AG04449 (cell line): ENCODE results near the gene OXCT1.
"Not testable (repeated sequence)": the region's sequence is repeated elsewhere in the genome, so short reads cannot be mapped to it uniquely, and the experiment has no call there.

ENCODE experiments used
- CTCF ChIA-PET: fragments of 350-600 bp; formaldehyde crosslinking; extraction: SDS; loops from one replicate; lab custom pipeline; 2021; ENCODE audit warnings: antibody characterized with exemption; lab: Yijun Ruan, JAX
- POLR2A ChIA-PET: fragments of 400-600, 350-600 bp; formaldehyde crosslinking; extraction: SDS; loops from one replicate; lab custom pipeline; 2020; ENCODE audit warnings: antibody characterized with exemption, inconsistent platforms; lab: Yijun Ruan, JAX
- DNase-seq: peaks from one replicate; pipeline ENCODE4 v3.0.0-alpha.2; 2010; ENCODE audit warnings: low read depth, low spot score
- H3K4me3 ChIP-seq: 2 replicates; pipeline ENCODE4 v1.5.1; 2011; ENCODE audit warnings: low read depth, mild to moderate bottlenecking, control low read depth, low read length
- CTCF ChIP-seq: IDR thresholded peaks from one replicate; pipeline ENCODE4 v1.5.1; 2011; ENCODE audit warnings: mild to moderate bottlenecking, moderate library complexity, low read length, control low read depth, inconsistent platforms; ENCODE audit not compliant: insufficient read depth; ENCODE audit errors: missing control alignments

The OXCT1 gene

GRCh38 chr5:41747708-41748107, 122.5 kb downstream of the OXCT1 start:
- POLR2A ChIA-PET = no interaction called here
- no peak for DNase-seq
- no peak for TF ChIP-seq CTCF
- CTCF ChIA-PET = interaction anchor here (1.0 kb wide), 1 partner anchor 95 kb away, joined by 3 read pairs; no protein-coding TSS in a partner anchor
- H3K4me3 ChIP-seq = no peak overlapping the region

- no peak overlapping the region for H3K4me3 ChIP-seq
- ChIA-PET CTCF (no interaction called here), POLR2A (no interaction called here)
- no peak for DNase-seq
- no peak for TF ChIP-seq CTCF
Observed at GRCh38 chr5:41747301-41747700, 122.9 kb downstream of the OXCT1 start.

DNA sequence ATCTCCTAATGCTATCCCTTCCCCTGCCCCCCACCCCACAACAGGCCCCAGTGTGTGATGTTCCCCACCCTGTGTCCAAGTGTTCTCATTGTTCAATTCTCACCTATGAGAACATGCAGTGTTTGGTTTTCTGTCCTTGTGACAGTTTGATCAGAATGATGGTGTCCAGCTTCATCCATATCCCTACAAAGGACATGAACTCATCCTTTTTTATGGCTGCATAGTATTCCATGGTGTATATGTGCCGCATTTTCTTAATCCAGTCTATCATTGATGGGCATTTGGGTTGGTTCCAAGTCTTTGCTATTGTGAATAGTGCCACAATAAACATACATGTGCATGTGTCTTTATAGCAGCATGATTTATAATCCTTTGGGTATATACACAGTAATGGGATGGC, 127.6 kb downstream of the OXCT1 start:
- DNase-seq, POLR2A ChIA-PET, H3K4me3 ChIP-seq: not testable (repeated sequence)
- CTCF ChIA-PET = interaction anchor here (0.6 kb wide), 1 partner anchor 13 kb away, joined by 3 read pairs; no protein-coding TSS in a partner anchor

- no peak for TF ChIP-seq CTCF
- DNase-seq = no peak
- H3K4me3 ChIP-seq = no peak overlapping the region
- ChIA-PET CTCF (interaction anchor here (1.5 kb wide), 1 partner anchor 104 kb away, joined by 3 read pairs; no protein-coding TSS in a partner anchor), POLR2A (no interaction called here)
Observed at GRCh38 chr5:41738710-41739354, 131.4 kb downstream of the OXCT1 start.

GRCh38 chr5:41736641-41737040, 133.6 kb downstream of the OXCT1 start:
- CTCF ChIA-PET = interaction anchor here (1.2 to 1.3 kb wide), 3 partner anchors 10 to 107 kb away, joined by 3 to 4 read pairs (median 4); no protein-coding TSS in a partner anchor

DNA sequence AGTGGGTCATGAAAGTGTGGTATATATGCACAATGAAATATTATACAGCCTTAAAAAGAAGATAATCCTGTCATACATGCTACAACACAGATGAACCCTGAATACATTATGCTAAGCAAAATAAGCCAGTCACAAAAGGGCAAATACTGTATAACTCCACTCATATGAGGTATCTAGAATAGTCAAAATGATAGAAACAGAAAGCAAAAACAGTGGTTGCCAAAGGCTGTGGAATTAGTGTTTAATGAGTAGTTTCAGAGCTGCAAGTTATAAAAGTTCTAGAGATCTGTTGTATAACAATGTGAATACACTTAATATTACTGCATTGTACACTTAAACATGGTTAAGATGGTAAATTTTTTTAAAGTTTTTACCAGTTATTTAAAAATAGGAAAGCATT, 135.0 kb downstream of the OXCT1 start:
- no peak overlapping the region for H3K4me3 ChIP-seq
- ChIA-PET CTCF (interaction anchor here (1.2 to 1.3 kb wide), 2 partner anchors 9 to 109 kb away, joined by 3 to 4 read pairs; no protein-coding TSS in a partner anchor), POLR2A (no interaction called here)
- no peak for DNase-seq
- no peak for TF ChIP-seq CTCF

More at GRCh38 chr5:41736641-41737040, 133.6 kb downstream of the OXCT1 start:
- POLR2A ChIA-PET = no interaction called here
- no peak overlapping the region for H3K4me3 ChIP-seq
- peak; percentile 63 for DNase-seq
- no peak for TF ChIP-seq CTCF

DNA sequence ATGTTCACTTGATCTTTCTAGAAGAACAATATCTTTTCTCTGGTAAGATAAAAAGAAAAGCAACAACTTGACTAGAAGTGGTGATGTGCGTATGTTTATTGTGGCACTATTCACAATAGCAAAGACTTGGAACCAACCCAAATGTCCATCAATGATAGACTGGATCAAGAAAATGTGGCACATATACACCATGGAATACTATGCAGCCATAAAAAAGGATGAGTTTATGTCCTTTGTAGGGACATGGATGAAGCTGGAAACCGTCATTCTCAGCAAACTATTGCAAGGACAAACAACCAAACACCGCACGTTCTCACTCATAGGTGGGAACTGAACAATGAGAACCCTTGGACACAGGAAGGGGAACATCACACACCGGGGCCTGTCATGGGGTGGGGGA, 140.8 kb downstream of the OXCT1 start:
- DNase-seq, CTCF ChIA-PET, H3K4me3 ChIP-seq, POLR2A ChIA-PET: not testable (repeated sequence)
